LNCaP clone FGC (cell line): ENCODE results near the gene MBOAT2.

Source experiments
- DNase-seq: peaks from one replicate; pipeline ENCODE4 v3.0.0-alpha.2; 2011; ENCODE audit warnings: low read depth
- H3K4me3 ChIP-seq: 2 replicates; pipeline ENCODE4 v1.5.1; 2011; ENCODE audit warnings: mild to moderate bottlenecking, low read depth, low read length, control low read depth
- CTCF ChIP-seq: IDR thresholded peaks from 2 replicates; pipeline ENCODE4 v1.5.1; 2012; ENCODE audit warnings: mild to moderate bottlenecking; ENCODE audit not compliant: control insufficient read depth, insufficient read depth; ENCODE audit errors: extremely low read depth

The MBOAT2 gene

GRCh38 chr2:8839189-8839965 is 164.1 kb downstream of the MBOAT2 start:
- no peak for TF ChIP-seq CTCF
- no peak for DNase-seq
- H3K4me3 ChIP-seq = no peak overlapping the region

GRCh38 chr2:8837795-8838140 is 165.7 kb downstream of the MBOAT2 start:
- no peak for DNase-seq
- TF ChIP-seq CTCF = no peak
- H3K4me3 ChIP-seq = peak overlapping the region; percentile 86; the same call in 1 of the 2 replicates

GRCh38 chr2:8836971-8837794 is 166.3 kb downstream of the MBOAT2 start, which contains the start of gene KIDINS220:
Gene KIDINS220, minus strand, starts transcription at chr2:8837613. Its CDS starts 10,520 bp downstream, at chr2:8827093.
- no peak for TF ChIP-seq CTCF
- DNase-seq = peak; percentile 37
- peak within 1 kb of the TSS; percentile 86 for H3K4me3 ChIP-seq

GRCh38 chr2:8835279-8835678 is 168.2 kb downstream of the MBOAT2 start:
- H3K4me3 ChIP-seq = no peak overlapping the region

GRCh38 chr2:8833853-8834252 is 169.6 kb downstream of the MBOAT2 start:
- H3K4me3 ChIP-seq = no peak overlapping the region
- no peak for DNase-seq
- TF ChIP-seq CTCF = no peak

More at GRCh38 chr2:8835279-8835678, 168.2 kb downstream of the MBOAT2 start:
- DNase-seq = no peak
- no peak for TF ChIP-seq CTCF

GRCh38 chr2:8831516-8831915 is 172.0 kb downstream of the MBOAT2 start:
- no peak overlapping the region for H3K4me3 ChIP-seq
- DNase-seq = no peak
- TF ChIP-seq CTCF = no peak

GRCh38 chr2:8827729-8828128 is 175.8 kb downstream of the MBOAT2 start:
- H3K4me3 ChIP-seq = no peak overlapping the region
- no peak for TF ChIP-seq CTCF
- DNase-seq = no peak
